HEK293 (cell line): Measurements from ENCODE around the gene KANSL1.

Experiments
- CTCF ChIP-seq: fragments of 450-650 bp; formaldehyde crosslinking; IDR thresholded peaks from 2 replicates; pipeline ENCODE4 v1.5.1; 2016; ENCODE audit warnings: missing biosample characterization, missing genetic modification characterization
- KLF16 ChIP-seq: fragments of 450-650 bp; formaldehyde crosslinking; IDR thresholded peaks from 2 replicates; pipeline ENCODE4 v1.5.1; 2017; ENCODE audit warnings: missing biosample characterization, missing genetic modification characterization
- SP7 ChIP-seq: fragments of 450-650 bp; formaldehyde crosslinking; IDR thresholded peaks from 2 replicates; pipeline ENCODE4 v1.5.1; 2016; ENCODE audit warnings: missing biosample characterization, missing genetic modification characterization
- ZBTB17 ChIP-seq: fragments of 450-650 bp; formaldehyde crosslinking; IDR thresholded peaks from 2 replicates; pipeline ENCODE4 v1.5.1; 2016; ENCODE audit warnings: missing biosample characterization, missing genetic modification characterization
- ZNF747 ChIP-seq: fragments of 450-650 bp; formaldehyde crosslinking; IDR thresholded peaks from 2 replicates; pipeline ENCODE4 v1.5.1; 2016; ENCODE audit warnings: missing biosample characterization, missing genetic modification characterization
- TF ChIP-seq, protein P1 (sequence below): fragments of 450-650 bp; formaldehyde crosslinking; IDR thresholded peaks from 2 replicates; pipeline ENCODE4 v1.5.1; 2016; ENCODE audit warnings: missing biosample characterization, missing genetic modification characterization

DNA sequence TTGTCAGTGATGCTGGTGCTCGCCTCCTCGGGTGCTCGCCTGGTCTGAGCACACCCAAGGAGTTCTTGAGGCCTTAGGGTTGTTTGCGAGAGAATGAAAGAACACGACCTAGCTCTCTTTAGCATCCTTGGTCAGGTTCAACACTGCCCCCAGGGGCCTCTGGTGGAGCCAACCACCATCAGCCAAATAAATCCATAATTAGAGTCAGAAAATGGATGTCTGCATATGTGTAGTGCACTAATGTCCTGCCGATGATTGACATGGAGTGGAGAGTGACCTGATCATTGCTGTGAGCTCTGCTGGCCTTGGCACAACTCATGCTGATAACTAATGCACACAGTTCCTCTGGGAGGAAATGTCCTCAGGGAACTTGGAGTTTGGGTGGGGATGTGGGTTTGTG, 202.3 kb downstream of the KANSL1 start:
- TF ChIP-seq CTCF (tag by site-specific recombination) (no peak), ZBTB17 (tag by site-specific recombination) (no peak), ZNF747 (no peak), KLF16 (tag by site-specific recombination) (no peak), SP7 (tag by site-specific recombination) (no peak)
- TF ChIP-seq, protein P1, sequence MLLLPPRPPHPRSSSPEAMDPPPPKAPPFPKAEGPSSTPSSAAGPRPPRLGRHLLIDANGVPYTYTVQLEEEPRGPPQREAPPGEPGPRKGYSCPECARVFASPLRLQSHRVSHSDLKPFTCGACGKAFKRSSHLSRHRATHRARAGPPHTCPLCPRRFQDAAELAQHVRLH (tag by site-specific recombination), result no peak
